Coronary artery (tissue), 2 donors: Measurements from ENCODE around the gene CARD16.
"Not testable (repeated sequence)": the region's sequence is repeated elsewhere in the genome, so short reads cannot be mapped to it uniquely, and the experiment has no call there.

Experiments used
- DNase-seq: peaks from one replicate; pipeline ENCODE4 v3.0.0-alpha.2; 2017; ENCODE audit warnings: low spot score
- H3K27ac ChIP-seq, 2 donors: fragments of 200-600 bp; sonication (generic); one replicate each; pipeline ENCODE4 v1.5.1; 2016 to 2019
- H3K4me3 ChIP-seq: fragments of 200-600 bp; sonication (generic); 2 replicates; pipeline ENCODE4 v1.5.1; 2016; ENCODE audit warnings: mild to moderate bottlenecking, moderate library complexity
- TF ChIP-seq, protein P1 (sequence below): fragments of 200-600 bp; sonication (generic); IDR thresholded peaks from one replicate; pipeline ENCODE4 v1.5.1; 2019; ENCODE audit warnings: antibody characterized with exemption

Gene CARD16

DNA sequence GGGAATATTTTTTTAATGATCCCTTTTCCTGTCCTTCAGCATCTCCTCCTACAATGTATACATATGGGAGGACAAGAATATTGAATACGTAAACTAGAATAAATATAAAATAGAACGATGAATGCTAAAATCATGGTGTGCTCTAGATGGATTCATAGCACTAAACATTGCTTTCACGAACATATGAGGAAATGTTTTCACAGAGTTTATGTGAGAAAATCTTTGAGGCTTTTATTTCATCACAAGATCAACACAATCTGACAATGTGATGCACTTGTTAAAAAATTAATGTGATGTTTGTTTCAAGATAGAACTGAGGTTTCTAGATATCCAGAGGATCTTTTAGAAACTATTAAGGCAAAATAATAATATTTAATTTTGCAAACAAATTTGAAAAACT is 3.0 kb downstream of the CARD16 start:
- no peak overlapping the region for H3K4me3 ChIP-seq
- no peak overlapping the region for H3K27ac ChIP-seq
- TF ChIP-seq, protein P1, sequence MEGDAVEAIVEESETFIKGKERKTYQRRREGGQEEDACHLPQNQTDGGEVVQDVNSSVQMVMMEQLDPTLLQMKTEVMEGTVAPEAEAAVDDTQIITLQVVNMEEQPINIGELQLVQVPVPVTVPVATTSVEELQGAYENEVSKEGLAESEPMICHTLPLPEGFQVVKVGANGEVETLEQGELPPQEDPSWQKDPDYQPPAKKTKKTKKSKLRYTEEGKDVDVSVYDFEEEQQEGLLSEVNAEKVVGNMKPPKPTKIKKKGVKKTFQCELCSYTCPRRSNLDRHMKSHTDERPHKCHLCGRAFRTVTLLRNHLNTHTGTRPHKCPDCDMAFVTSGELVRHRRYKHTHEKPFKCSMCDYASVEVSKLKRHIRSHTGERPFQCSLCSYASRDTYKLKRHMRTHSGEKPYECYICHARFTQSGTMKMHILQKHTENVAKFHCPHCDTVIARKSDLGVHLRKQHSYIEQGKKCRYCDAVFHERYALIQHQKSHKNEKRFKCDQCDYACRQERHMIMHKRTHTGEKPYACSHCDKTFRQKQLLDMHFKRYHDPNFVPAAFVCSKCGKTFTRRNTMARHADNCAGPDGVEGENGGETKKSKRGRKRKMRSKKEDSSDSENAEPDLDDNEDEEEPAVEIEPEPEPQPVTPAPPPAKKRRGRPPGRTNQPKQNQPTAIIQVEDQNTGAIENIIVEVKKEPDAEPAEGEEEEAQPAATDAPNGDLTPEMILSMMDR = no peak
- DNase-seq = no peak

DNA sequence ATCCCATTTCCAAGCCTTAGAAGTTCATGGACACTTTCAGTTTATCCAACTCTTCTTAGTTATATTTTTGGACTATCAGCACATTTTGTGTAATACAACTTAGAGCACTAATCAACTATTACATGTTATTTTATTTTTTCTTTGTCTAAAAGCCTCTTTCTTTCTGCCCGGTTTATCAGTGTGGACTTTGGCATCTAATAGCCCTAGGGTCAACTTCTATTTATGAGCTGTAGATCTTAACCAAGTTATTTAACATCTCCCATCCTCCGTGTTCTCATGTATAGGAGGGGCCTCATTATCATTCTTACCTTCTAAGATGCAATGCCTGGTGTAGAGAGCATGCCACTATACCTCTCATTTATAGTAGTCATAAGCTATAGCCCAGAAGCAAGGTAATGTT is 4.4 kb downstream of the CARD16 start:
- H3K4me3 ChIP-seq = no peak overlapping the region
- TF ChIP-seq, protein P1 = no peak
- no peak for DNase-seq
- H3K27ac ChIP-seq = no peak overlapping the region

DNA sequence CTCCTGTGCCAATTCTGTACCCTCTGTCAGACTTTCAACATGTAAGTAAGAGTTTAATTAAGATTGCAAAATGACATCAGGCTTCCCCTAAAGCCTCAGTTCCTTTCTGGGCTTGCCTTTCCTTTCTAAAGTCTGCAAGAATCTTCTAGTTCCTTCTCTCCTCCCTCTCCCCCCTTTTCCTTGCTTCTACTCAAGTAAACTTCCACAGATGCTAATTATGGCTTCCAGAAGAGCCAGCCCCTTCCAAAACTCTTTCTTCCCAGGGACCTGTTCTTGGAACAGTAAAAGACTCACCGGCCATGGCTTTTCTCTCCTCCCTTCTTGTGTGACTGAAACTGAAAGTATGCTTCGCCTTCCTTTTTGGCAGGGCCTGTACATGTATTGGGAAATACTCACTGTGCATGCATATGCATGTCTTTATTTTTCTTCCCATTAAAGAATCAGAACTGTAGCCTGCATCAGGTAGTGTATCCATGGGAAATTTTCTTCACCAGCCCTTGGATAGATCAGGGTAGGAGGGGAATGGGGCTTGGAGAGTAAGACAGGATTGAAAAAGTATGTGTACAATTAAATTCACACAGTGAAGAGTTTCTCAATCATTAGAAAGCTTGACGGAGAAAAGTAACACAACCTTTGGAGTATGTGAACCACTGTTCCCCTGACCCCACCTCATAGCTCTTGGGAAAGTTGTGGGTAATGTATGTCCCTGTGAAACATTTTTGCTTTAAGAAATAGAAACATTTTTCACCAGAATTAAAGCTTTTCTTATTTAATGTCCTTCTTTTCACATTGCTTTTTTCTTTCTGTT is 10.1 kb downstream of the CARD16 start, which contains the start of gene CASP1:
CASP1 (minus strand) TSS at position 332 of the 808 bp plus-strand sequence; CDS start at position 301, 31 bp downstream.
- DNase-seq = no peak
- peak within 1 kb of the TSS; percentile 63 for H3K4me3 ChIP-seq
- TF ChIP-seq, protein P1 = no peak
- peak within 1 kb of the TSS; percentile 36 to 72 for H3K27ac ChIP-seq

DNA sequence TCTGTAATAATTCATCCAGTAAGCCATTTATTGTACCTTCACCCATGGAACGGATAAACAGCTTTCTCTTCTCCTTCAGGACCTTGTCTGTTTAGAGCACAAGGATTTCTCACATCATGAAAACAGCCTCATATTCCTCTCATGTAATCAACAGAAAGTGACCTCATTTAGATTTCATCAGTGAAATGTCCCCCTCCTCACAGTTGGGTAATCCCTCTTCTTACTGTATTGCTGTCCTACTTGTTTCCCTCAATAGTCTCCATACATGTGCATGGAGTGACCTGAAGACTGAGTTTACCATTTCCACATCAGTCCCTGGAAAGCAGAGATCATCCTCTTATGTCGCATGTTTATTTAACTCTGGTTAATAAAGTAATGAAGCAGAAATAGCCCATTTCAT is 10.7 kb downstream of the CARD16 start:
- not testable (repeated sequence) for DNase-seq
- peak overlapping the region; percentile 36 to 72 for H3K27ac ChIP-seq
- H3K4me3 ChIP-seq = peak overlapping the region; percentile 63

DNA sequence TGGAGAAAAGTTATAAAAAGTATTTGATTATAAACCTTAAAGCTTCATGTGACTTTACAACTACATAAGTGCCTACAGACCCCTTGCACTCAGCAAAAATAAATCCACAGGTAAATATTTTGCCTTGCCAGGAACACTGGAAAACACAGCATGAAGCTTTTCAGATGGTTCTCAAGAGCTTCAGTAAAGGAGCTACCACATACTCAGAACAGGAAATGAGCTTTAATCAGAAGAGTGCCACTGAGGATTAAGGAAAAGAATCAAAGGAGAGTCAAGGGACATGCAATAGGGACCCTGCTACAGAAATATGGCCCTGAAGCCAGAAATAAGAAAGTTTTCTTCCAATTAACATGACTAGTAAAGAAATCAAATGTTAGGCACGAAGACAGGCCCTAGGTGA is 11.4 kb downstream of the CARD16 start:
- TF ChIP-seq, protein P1 = no peak
- peak overlapping the region; percentile 63 for H3K4me3 ChIP-seq
- DNase-seq = no peak
- H3K27ac ChIP-seq = peak overlapping the region in 1 of 2 donors; percentile 72

DNA sequence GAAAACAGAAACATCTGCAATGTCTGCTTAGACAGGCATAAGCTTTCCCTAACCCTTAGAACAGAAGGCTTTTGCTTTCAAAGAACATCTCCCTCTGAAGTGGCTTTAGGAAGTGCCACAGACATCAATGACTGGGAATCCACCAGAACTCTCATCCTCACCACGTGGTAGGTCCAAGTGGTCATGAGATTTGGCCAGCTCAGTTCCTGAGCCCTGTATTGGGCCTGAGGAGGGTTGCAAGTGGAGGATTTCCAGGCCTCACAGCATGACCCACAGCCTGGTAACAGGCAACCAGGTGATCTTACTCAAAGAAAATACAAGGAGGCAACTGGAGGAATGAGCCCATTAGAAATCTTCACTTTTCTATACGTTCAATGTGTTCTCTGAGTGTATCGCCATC is 11.8 kb downstream of the CARD16 start:
- no peak for DNase-seq
- TF ChIP-seq, protein P1 = no peak
- peak overlapping the region; percentile 63 for H3K4me3 ChIP-seq
- H3K27ac ChIP-seq = peak overlapping the region in 1 of 2 donors; percentile 17

DNA sequence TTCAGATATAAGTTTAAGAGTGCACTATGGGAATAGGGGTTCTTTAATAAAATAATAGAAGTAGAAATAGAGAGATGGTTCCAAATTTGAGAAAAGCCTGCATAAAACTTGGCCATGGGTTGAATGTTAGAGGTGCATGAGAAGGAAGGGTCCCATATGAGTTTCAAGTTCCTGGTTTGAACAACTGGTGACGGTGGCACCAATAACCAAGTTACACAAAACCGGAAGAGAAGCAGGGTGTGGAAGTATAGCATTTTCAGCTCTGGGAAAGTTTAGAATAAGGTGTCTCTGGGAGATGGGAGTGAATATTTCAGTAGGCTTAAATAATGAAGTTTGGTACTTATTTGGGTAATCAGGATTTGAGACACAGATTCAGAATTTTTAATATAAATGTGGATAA is 12.6 kb downstream of the CARD16 start:
- H3K27ac ChIP-seq = no peak overlapping the region
- no peak for DNase-seq
- H3K4me3 ChIP-seq = no peak overlapping the region
- TF ChIP-seq, protein P1 = no peak
